Activated naive CD8-positive, alpha-beta T cell treated with anti-CD3 and anti-CD28 coated beads, Interleukin-2, amount 50 U/mL, for 24 hours (primary cell): ENCODE measurements around the gene ADAMTS9.

Experiments used
- ATAC-seq: fragments of 150-1000 bp; cut with Tn5 transposase; one replicate; pipeline ENCODE4 v1.10.0; 2021
- DNase-seq: peaks from one replicate; pipeline ENCODE4 v3.0.0; 2021
- H3K27ac Mint-ChIP-seq: one replicate; pipeline ENCODE4 v1.8.0; 2021; ENCODE audit warnings: mild to moderate bottlenecking, mixed read lengths
- H3K27me3 Mint-ChIP-seq: one replicate; pipeline ENCODE4 v1.8.0; 2021; ENCODE audit warnings: mixed read lengths
- H3K36me3 Mint-ChIP-seq: one replicate; pipeline ENCODE4 v1.8.0; 2021; ENCODE audit warnings: low read depth, mixed read lengths
- H3K4me1 Mint-ChIP-seq: one replicate; pipeline ENCODE4 v1.8.0; 2021; ENCODE audit warnings: mixed read lengths
- H3K4me3 Mint-ChIP-seq: one replicate; pipeline ENCODE4 v1.8.0; 2021; ENCODE audit warnings: mild to moderate bottlenecking, moderate library complexity, mixed read lengths
- H3K9me3 Mint-ChIP-seq: one replicate; pipeline ENCODE4 v1.8.0; 2021; ENCODE audit warnings: mixed read lengths

Gene ADAMTS9

GRCh38 chr3:64705946-64706345 is 18.1 kb upstream of the ADAMTS9 start:
- DNase-seq, result no peak
- H3K4me3 Mint-ChIP-seq, result no peak overlapping the region
- H3K27ac Mint-ChIP-seq, result no peak overlapping the region
- H3K36me3 Mint-ChIP-seq, result no peaks in the 10 kb centered on the region
- H3K4me1 Mint-ChIP-seq, result no peaks in the 10 kb centered on the region
- no peak for ATAC-seq
- peaks cover 6% of the 10 kb centered on the region for H3K9me3 Mint-ChIP-seq
- H3K27me3 Mint-ChIP-seq, result no peaks in the 10 kb centered on the region

DNA sequence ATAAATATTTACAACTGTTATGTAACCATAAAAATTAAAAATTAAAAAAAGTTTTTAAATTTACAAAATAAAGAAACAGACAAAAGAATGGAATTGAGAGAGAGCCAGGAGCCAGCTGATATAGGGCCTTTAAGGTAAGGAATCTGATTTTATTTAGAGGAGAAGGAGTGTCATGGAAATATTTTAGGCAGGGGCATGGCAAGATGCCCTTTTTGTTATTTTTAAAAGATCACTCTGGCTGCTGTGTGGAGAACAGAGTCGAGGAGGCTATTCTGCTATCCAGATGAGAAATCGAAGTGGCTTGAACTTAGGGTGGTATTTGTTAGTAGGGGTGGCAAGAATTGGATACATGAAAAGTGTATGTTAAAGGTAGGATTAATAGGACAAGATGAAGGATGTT is 9.1 kb upstream of the ADAMTS9 start:
- H3K4me1 Mint-ChIP-seq, result no peaks in the 10 kb centered on the region
- H3K9me3 Mint-ChIP-seq, result peaks cover 4% of the 10 kb centered on the region
- H3K27me3 Mint-ChIP-seq, result no peaks in the 10 kb centered on the region
- no peak overlapping the region for H3K4me3 Mint-ChIP-seq
- ATAC-seq (no peak), DNase-seq (no peak)
- H3K27ac Mint-ChIP-seq, result no peak overlapping the region
- H3K36me3 Mint-ChIP-seq, result no peaks in the 10 kb centered on the region

- H3K4me1 Mint-ChIP-seq, result no peaks in the 10 kb centered on the region
- no peak for DNase-seq
- peaks cover 8% of the 10 kb centered on the region for H3K27me3 Mint-ChIP-seq
- no peak overlapping the region for H3K27ac Mint-ChIP-seq
- H3K9me3 Mint-ChIP-seq, result peaks cover 4% of the 10 kb centered on the region
- no peak for ATAC-seq
- no peak overlapping the region for H3K4me3 Mint-ChIP-seq
- no peaks in the 10 kb centered on the region for H3K36me3 Mint-ChIP-seq
These were observed 6.3 kb upstream of the ADAMTS9 start for GRCh38 chr3:64694114-64694513.

GRCh38 chr3:64693031-64693430 is 5.2 kb upstream of the ADAMTS9 start:
- H3K4me3 Mint-ChIP-seq, result no peak overlapping the region
- ATAC-seq (no peak), DNase-seq (no peak)
- H3K27me3 Mint-ChIP-seq, result peaks cover 17% of the 10 kb centered on the region
- no peaks in the 10 kb centered on the region for H3K36me3 Mint-ChIP-seq
- H3K9me3 Mint-ChIP-seq, result peaks cover 4% of the 10 kb centered on the region
- peaks cover 3% of the 10 kb centered on the region for H3K4me1 Mint-ChIP-seq
- no peak overlapping the region for H3K27ac Mint-ChIP-seq

GRCh38 chr3:64691051-64691450 is 3.3 kb upstream of the ADAMTS9 start:
- no peak overlapping the region for H3K4me3 Mint-ChIP-seq
- DNase-seq (no peak), ATAC-seq (no peak)
- H3K27ac Mint-ChIP-seq, result no peak overlapping the region
- H3K27me3 Mint-ChIP-seq, result peaks cover 30% of the 10 kb centered on the region
- peaks cover 2% of the 10 kb centered on the region for H3K9me3 Mint-ChIP-seq
- H3K36me3 Mint-ChIP-seq, result no peaks in the 10 kb centered on the region
- peaks cover 6% of the 10 kb centered on the region for H3K4me1 Mint-ChIP-seq

DNA sequence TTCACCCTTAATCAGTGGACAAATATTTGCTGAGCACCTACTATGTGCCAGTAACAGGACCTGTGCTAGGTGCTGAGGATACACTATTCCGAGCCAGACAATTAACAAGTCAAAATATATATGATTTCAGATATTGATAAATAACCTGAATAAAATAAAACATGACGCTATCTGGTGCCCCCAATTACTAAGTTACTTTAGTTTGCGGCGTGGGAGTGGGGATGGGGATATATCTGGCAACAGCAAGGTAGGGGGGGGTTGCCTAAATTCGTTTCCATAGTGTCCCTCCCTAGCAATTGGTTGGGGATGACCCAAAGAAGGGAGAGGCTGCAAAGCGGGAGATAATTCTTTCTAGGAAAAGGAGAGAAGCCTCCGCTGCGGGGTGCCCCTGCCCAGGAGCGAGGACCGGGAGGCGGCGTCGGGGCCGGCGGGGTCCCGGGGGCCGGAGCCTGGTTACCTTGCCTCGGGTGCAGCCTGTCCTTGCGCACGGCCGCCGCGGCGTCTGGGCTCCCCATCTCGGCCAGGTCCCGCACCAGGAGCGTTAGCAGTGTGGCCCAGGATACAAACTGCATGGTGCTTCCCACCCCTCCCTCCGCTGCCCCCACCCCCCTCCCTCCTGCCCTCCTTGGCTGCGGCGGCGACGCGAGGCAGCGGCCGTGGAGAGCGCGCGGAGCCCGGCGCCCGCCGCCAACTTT is 567 bp downstream of the ADAMTS9 start:
- Mint-ChIP-seq H3K9me3 (no peaks in the 10 kb centered on the region), H3K36me3 (no peaks in the 10 kb centered on the region), H3K4me3 (no peak overlapping the region), H3K27ac (no peak overlapping the region), H3K27me3 (peaks cover 52% of the 10 kb centered on the region), H3K4me1 (peaks cover 6% of the 10 kb centered on the region)
- ATAC-seq (no peak), DNase-seq (no peak)

DNA sequence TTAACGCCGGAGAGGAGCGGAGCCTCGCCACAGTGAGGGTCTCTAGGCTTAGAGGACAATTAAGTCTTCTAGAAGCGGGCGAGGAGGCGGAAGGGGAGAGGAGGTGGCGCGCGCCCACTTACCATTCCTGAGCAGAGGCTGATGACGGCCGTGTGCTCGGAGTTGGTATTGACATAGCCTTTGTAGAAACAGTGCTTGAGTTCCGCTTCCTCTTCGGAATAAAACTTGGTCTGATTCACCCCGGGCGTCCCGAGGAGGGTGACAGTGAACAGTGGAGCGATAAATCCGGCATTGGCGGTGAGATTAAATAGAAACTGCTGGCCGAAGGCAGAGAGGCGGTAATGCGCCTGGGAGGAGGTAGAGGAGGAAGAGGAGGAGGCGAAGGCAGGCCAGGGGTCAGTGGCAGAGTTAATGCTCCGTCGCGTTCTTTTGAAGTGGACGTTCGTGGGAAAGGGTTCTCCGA is 1.3 kb downstream of the ADAMTS9 start:
- no peak overlapping the region for H3K27ac Mint-ChIP-seq

DNA sequence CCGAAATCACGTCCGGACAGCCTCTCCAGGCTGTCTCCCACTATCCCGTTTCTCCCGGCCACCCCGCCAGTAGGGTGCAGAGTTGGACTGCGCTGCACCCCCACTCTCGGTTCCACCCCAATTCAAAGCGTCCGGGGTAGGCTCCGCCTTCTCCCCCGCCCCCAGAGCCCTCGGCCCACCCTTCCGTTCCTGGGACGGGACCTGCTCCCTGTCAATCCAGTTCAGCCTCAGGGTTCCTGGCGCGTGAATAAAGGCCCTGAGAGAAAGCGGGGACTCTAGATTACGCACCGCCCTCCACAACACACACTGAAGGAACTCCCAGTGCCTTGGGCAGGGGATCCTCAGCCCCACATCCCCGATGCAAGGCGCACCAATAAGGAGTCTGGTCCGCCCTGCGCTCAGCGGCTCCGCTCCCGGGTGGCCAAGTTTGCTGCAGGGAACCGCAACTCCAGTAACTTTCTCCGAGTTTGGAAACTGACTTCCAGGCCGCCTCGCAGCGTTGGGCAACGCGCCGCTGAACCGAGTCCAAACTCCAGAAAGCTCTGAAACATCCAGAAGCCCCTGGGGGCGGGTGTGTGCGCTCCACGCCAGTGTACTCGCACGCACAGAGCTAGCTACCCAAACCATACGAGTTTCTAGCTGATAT is 1.9 kb downstream of the ADAMTS9 start:
- Mint-ChIP-seq H3K9me3 (no peaks in the 10 kb centered on the region), H3K36me3 (no peaks in the 10 kb centered on the region), H3K4me1 (peaks cover 6% of the 10 kb centered on the region), H3K27ac (no peak overlapping the region), H3K4me3 (no peak overlapping the region), H3K27me3 (peaks cover 52% of the 10 kb centered on the region)
- no peak for DNase-seq
- no peak for ATAC-seq

More for the DNA sequence above, 1.3 kb downstream of the ADAMTS9 start:
- ATAC-seq, result no peak
- H3K4me1 Mint-ChIP-seq, result peaks cover 6% of the 10 kb centered on the region
- H3K36me3 Mint-ChIP-seq, result no peaks in the 10 kb centered on the region
- H3K4me3 Mint-ChIP-seq, result no peak overlapping the region
- no peaks in the 10 kb centered on the region for H3K9me3 Mint-ChIP-seq
- no peak for DNase-seq
- H3K27me3 Mint-ChIP-seq, result peaks cover 52% of the 10 kb centered on the region

DNA sequence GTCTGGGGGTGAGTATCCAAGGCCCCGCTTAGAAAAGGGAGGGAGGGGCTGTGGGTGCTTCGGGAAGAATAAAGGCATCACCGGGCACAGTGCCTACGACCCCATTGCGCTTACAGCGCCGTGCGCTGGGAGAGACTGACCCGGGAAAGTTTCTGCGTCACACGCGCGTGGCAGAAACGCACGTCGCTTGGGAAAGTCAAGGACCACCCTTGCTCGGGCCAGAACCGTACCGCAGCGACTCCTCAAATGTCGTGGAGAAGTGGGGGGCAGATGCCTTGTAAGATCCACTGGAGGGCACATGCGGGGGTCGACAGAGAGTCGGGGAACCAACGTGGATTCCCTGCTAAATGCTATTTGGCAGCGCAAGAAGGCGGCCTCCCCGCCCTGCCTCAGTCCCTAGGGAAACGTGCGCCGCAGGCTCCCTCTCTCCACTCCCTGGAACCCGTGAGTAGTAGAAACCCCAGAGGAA is 2.4 kb downstream of the ADAMTS9 start:
- peaks cover 50% of the 10 kb centered on the region for H3K27me3 Mint-ChIP-seq
- peaks cover 6% of the 10 kb centered on the region for H3K4me1 Mint-ChIP-seq
- no peak overlapping the region for H3K4me3 Mint-ChIP-seq
- ATAC-seq (no peak), DNase-seq (no peak)
- no peak overlapping the region for H3K27ac Mint-ChIP-seq
- no peaks in the 10 kb centered on the region for H3K9me3 Mint-ChIP-seq
- no peaks in the 10 kb centered on the region for H3K36me3 Mint-ChIP-seq

DNA sequence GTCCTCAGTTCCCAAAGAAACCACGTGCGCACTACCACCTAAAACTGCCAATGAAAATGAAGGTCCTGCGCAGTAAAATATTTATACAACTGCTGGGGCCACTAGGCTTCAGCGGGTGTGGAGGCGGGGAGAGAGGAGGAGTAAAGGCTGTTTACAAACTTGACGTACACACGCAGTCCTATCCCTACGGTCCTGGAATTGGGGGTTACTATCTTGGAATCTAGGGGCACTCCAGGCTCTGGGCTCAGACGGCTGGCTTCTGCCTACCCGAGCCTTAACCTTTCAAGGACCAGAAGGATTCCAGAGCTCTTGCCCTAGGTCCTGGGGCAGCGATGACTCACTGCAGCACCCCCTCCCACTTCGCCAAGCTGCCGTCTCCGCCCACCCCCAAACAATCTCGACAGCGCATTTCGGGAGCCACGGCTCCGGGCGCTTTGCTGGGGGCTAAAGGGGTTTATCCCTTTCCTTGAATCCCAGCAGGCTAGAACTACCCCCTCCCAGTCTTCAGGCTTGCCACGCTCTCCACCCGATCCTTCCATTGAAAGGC is 3.0 kb downstream of the ADAMTS9 start:
- H3K36me3 Mint-ChIP-seq, result no peaks in the 10 kb centered on the region
- no peak overlapping the region for H3K4me3 Mint-ChIP-seq
- H3K9me3 Mint-ChIP-seq, result no peaks in the 10 kb centered on the region
- ATAC-seq (no peak), DNase-seq (no peak)
- H3K27ac Mint-ChIP-seq, result no peak overlapping the region
- peaks cover 6% of the 10 kb centered on the region for H3K4me1 Mint-ChIP-seq
- H3K27me3 Mint-ChIP-seq, result peaks cover 48% of the 10 kb centered on the region

DNA sequence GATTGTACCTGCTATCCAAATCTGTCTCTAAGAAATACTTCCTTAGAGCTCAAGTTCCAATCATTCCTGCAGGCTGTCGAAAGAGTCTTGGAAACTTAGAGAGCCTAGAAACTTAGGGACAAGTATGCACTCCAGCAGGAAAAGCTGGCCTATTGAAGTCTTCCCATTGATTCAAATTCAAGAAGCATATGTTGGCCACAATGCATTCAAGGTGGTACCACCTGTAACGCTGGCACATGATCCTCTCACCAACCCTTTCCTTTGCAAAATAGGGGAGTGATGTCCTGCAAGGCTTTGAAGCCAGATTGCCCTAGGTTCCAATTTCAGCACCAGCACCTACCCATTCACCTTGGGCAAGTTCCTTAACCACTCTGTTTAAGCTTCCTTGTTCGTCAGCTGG is 6.0 kb downstream of the ADAMTS9 start:
- ATAC-seq, result no peak
- no peak overlapping the region for H3K27ac Mint-ChIP-seq
- no peaks in the 10 kb centered on the region for H3K36me3 Mint-ChIP-seq
- no peaks in the 10 kb centered on the region for H3K9me3 Mint-ChIP-seq
- DNase-seq, result no peak
- H3K4me1 Mint-ChIP-seq, result peaks cover 3% of the 10 kb centered on the region
- H3K4me3 Mint-ChIP-seq, result no peak overlapping the region
- H3K27me3 Mint-ChIP-seq, result peaks cover 29% of the 10 kb centered on the region

GRCh38 chr3:64681015-64681414 is 6.8 kb downstream of the ADAMTS9 start:
- Mint-ChIP-seq H3K36me3 (no peaks in the 10 kb centered on the region), H3K27me3 (peaks cover 22% of the 10 kb centered on the region), H3K4me1 (no peaks in the 10 kb centered on the region), H3K4me3 (no peak overlapping the region), H3K27ac (no peak overlapping the region), H3K9me3 (no peaks in the 10 kb centered on the region)
- ATAC-seq, result no peak
- no peak for DNase-seq

DNA sequence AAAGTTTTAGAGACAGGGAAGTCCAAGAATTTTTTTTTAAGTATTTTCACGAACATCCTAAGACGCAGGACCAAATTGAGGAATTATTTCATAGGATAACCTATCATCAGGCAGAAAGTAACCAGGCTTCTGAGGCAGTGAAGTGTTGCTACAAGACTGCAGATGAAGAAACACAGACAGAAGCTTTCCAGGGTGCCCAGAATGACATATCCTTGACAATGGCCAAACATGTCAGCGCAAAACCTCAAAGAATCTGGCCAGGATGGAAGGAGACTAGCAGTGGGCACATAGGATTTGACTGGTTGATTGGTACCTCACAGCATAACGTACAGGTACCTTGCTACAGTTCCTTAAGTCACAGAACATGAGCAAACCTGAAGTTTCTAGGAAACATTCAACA is 7.5 kb downstream of the ADAMTS9 start:
- no peak for DNase-seq
- no peak for ATAC-seq
- Mint-ChIP-seq H3K36me3 (no peaks in the 10 kb centered on the region), H3K9me3 (no peaks in the 10 kb centered on the region), H3K27me3 (peaks cover 17% of the 10 kb centered on the region), H3K27ac (no peak overlapping the region), H3K4me3 (no peak overlapping the region), H3K4me1 (no peaks in the 10 kb centered on the region)

DNA sequence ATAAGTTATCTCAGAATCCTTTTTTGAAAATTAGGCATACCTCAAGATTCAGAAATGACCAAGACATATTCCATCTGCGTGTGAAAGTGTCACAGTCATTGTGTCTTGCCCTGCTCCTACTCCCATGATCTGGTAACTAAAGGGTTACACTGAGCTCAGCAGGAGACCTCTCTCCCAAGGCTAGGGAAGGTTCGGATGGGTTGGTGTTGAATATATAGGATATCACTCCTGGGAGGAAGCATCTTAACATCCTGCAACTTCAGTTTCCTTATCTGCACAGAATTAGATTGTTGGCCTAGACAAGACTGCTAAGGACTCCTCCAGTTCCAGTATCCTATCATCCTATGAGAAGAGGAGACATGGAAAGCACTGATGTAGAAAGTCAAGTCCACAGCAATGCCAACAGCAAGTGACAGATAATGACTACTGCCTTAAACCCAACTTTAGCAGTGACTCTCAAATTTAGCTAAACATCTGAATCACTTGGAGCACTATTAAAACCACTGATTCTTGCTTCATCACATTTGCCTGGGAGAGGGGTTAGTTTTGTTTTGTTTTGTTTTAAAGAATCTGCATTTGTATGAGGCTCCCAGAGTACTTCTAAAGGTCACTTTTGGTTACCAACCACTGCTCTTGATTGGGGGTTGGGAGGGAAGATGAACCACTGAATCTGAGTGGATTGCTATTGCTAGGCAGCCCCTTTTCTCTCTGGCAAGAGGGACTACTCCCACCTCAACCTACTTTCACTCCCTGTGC is 9.7 kb downstream of the ADAMTS9 start:
- Mint-ChIP-seq H3K9me3 (no peaks in the 10 kb centered on the region), H3K27ac (no peak overlapping the region), H3K27me3 (no peaks in the 10 kb centered on the region), H3K4me1 (no peaks in the 10 kb centered on the region), H3K36me3 (no peaks in the 10 kb centered on the region), H3K4me3 (no peak overlapping the region)
- DNase-seq (no peak), ATAC-seq (no peak)

DNA sequence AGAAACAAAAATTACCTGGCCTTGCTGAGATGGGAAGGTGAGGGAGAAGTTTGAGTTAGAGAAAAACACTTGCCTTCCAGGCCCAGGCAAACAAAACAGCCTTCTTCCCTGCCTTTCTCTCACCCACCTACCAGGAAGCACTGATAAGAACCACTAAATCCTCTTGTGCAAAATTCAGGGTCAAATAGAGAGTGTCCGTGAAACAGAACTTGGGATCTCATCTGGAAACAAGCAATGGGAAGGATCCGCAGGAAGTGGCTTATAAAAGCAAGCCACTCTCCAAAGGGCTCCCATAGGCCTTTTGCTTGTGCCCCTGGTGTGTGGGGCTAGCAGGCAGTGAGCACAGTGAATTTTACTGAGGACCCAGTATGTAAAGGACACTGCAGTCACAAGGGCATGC is 11.0 kb downstream of the ADAMTS9 start:
- no peaks in the 10 kb centered on the region for H3K36me3 Mint-ChIP-seq
- no peak for ATAC-seq
- no peaks in the 10 kb centered on the region for H3K27me3 Mint-ChIP-seq
- DNase-seq, result no peak
- H3K4me1 Mint-ChIP-seq, result no peaks in the 10 kb centered on the region
- no peak overlapping the region for H3K27ac Mint-ChIP-seq
- H3K9me3 Mint-ChIP-seq, result no peaks in the 10 kb centered on the region
- H3K4me3 Mint-ChIP-seq, result no peak overlapping the region
